Measurements from ENCODE around the gene STK26.
A peak's percentile ranks its signal among the peaks of the same experiment; 100 is the strongest.
"Not testable (repeated sequence)": the region's sequence is repeated elsewhere in the genome, so short reads cannot be mapped to it uniquely, and the experiment has no call there.

Gene STK26

GRCh38 chrX:132037479-132037993 lies 14.4 kb downstream of the STK26 start:
- no peak for DNase-seq (ENCODE audit: low spot score)

- DNase-seq (ENCODE audit: low spot score) = no peak
Observed at GRCh38 chrX:132040066-132040465, 17.0 kb downstream of the STK26 start.

GRCh38 chrX:132041015-132041414 lies 17.9 kb downstream of the STK26 start:
- DNase-seq (ENCODE audit: low spot score) = no peak

GRCh38 chrX:132043977-132044376 lies 20.9 kb downstream of the STK26 start:
- no peak for DNase-seq (ENCODE audit: low spot score)

- DNase-seq (ENCODE audit: low spot score) = no peak
Observed at GRCh38 chrX:132044953-132045352, 21.9 kb downstream of the STK26 start.

- DNase-seq (ENCODE audit: low spot score) = no peak
Observed at GRCh38 chrX:132045456-132045855, 22.4 kb downstream of the STK26 start.

- DNase-seq (ENCODE audit: low spot score) = no peak
Observed at GRCh38 chrX:132046533-132046932, 23.4 kb downstream of the STK26 start.

- not testable (repeated sequence) for DNase-seq (ENCODE audit: low spot score)
Observed at GRCh38 chrX:132051778-132052177, 28.7 kb downstream of the STK26 start.

GRCh38 chrX:132058050-132058449 lies 34.9 kb downstream of the STK26 start:
- DNase-seq (ENCODE audit: low spot score) = no peak

GRCh38 chrX:132058975-132059374 lies 35.9 kb downstream of the STK26 start:
- no peak for DNase-seq (ENCODE audit: low spot score)

GRCh38 chrX:132059973-132060540 lies 37.0 kb downstream of the STK26 start:
- no peak for DNase-seq (ENCODE audit: low spot score)

- no peak for DNase-seq (ENCODE audit: low spot score)
Observed at GRCh38 chrX:132063334-132063733, 40.2 kb downstream of the STK26 start.

- DNase-seq (ENCODE audit: low spot score) = no peak
Observed at GRCh38 chrX:132063862-132064261, 40.8 kb downstream of the STK26 start.

GRCh38 chrX:132068405-132068804 lies 45.3 kb downstream of the STK26 start:
- DNase-seq (ENCODE audit: low spot score) = no peak

- DNase-seq (ENCODE audit: low spot score) = peak; percentile 7
Observed at GRCh38 chrX:132071254-132071653, 48.2 kb downstream of the STK26 start.

- no peak for DNase-seq (ENCODE audit: low spot score)
Observed at GRCh38 chrX:132077414-132077813, 54.3 kb downstream of the STK26 start.

GRCh38 chrX:132077912-132078311 lies 54.8 kb downstream of the STK26 start:
- DNase-seq (ENCODE audit: low spot score) = no peak

- DNase-seq (ENCODE audit: low spot score) = no peak
Observed at GRCh38 chrX:132085786-132086185, 62.7 kb downstream of the STK26 start.

GRCh38 chrX:132086672-132087071 lies 63.6 kb downstream of the STK26 start:
- DNase-seq (ENCODE audit: low spot score) = no peak

- no peak for DNase-seq (ENCODE audit: low spot score)
Observed at GRCh38 chrX:132088864-132089263, 65.8 kb downstream of the STK26 start.

GRCh38 chrX:132090403-132091159 lies 67.5 kb downstream of the STK26 start:
- DNase-seq (ENCODE audit: low spot score) = no peak

GRCh38 chrX:132092439-132093065 lies 69.5 kb downstream of the STK26 start:
- peak; percentile 20 for DNase-seq (ENCODE audit: low spot score)

GRCh38 chrX:132093239-132093860 lies 70.2 kb downstream of the STK26 start:
- no peak for DNase-seq (ENCODE audit: low spot score)
